Epithelial cell of prostate (primary cell): ENCODE results near the gene LATS2.
A peak's percentile ranks its signal among the peaks of the same experiment; 100 is the strongest.

Experiments
- DNase-seq: peaks from one replicate; pipeline ENCODE4 v3.0.0-alpha.2; 2011; ENCODE audit warnings: low read depth, low spot score
- H3K27ac ChIP-seq: fragments of 450-650 bp; 2 replicates; pipeline ENCODE4 v1.5.1; 2017; ENCODE audit warnings: mild to moderate bottlenecking

The LATS2 gene

GRCh38 chr13:21020176-21020575, 41.2 kb downstream of the LATS2 start:
- DNase-seq: no peak
- H3K27ac ChIP-seq: no peak overlapping the region

GRCh38 chr13:21018220-21018619, 43.2 kb downstream of the LATS2 start:
- DNase-seq: no peak
- peak overlapping the region; percentile 74 for H3K27ac ChIP-seq

GRCh38 chr13:21016487-21016886, 44.9 kb downstream of the LATS2 start:
- DNase-seq: no peak
- peak overlapping the region; percentile 74 for H3K27ac ChIP-seq

GRCh38 chr13:21015284-21015683, 46.1 kb downstream of the LATS2 start:
- DNase-seq: no peak
- H3K27ac ChIP-seq: peak overlapping the region; percentile 6

GRCh38 chr13:21014502-21015170, 46.8 kb downstream of the LATS2 start:
- no peak for DNase-seq
- peak overlapping the region; percentile 6 for H3K27ac ChIP-seq

GRCh38 chr13:21014139-21014501, 47.3 kb downstream of the LATS2 start:
- no peak overlapping the region for H3K27ac ChIP-seq
- no peak for DNase-seq

GRCh38 chr13:21013682-21014038, 47.7 kb downstream of the LATS2 start:
- no peak overlapping the region for H3K27ac ChIP-seq
- DNase-seq: no peak

- H3K27ac ChIP-seq: no peak overlapping the region
- DNase-seq: no peak
These were observed 48.3 kb downstream of the LATS2 start for GRCh38 chr13:21012841-21013681.

GRCh38 chr13:21012211-21012610, 49.2 kb downstream of the LATS2 start:
- no peak overlapping the region for H3K27ac ChIP-seq
- DNase-seq: no peak

- DNase-seq: no peak
- H3K27ac ChIP-seq: no peak overlapping the region
These were observed 50.0 kb downstream of the LATS2 start for GRCh38 chr13:21011378-21011777.

- H3K27ac ChIP-seq: no peak overlapping the region
These were observed 50.8 kb downstream of the LATS2 start for GRCh38 chr13:21010621-21011020.

GRCh38 chr13:21009036-21009435, 52.4 kb downstream of the LATS2 start:
- no peak overlapping the region for H3K27ac ChIP-seq
- no peak for DNase-seq

More at GRCh38 chr13:21010621-21011020, 50.8 kb downstream of the LATS2 start:
- no peak for DNase-seq

GRCh38 chr13:21008026-21008425, 53.4 kb downstream of the LATS2 start:
- no peak overlapping the region for H3K27ac ChIP-seq
- no peak for DNase-seq

GRCh38 chr13:21006141-21007005, 55.0 kb downstream of the LATS2 start:
- DNase-seq: no peak
- no peak overlapping the region for H3K27ac ChIP-seq

- DNase-seq: no peak
- H3K27ac ChIP-seq: no peak overlapping the region
These were observed 56.2 kb downstream of the LATS2 start for GRCh38 chr13:21005193-21005592.

GRCh38 chr13:21001471-21001870, 59.9 kb downstream of the LATS2 start:
- DNase-seq: no peak
- no peak overlapping the region for H3K27ac ChIP-seq

GRCh38 chr13:21000647-21001046, 60.7 kb downstream of the LATS2 start:
- no peak for DNase-seq
- no peak overlapping the region for H3K27ac ChIP-seq

- no peak overlapping the region for H3K27ac ChIP-seq
- no peak for DNase-seq
These were observed 62.6 kb downstream of the LATS2 start for GRCh38 chr13:20998649-20999415.

- no peak for DNase-seq
- H3K27ac ChIP-seq: no peak overlapping the region
These were observed 63.9 kb downstream of the LATS2 start for GRCh38 chr13:20997301-20998161.
